HG02840 (cell line): ENCODE data around the gene B4GALT2.
A peak's percentile ranks its signal among the peaks of the same experiment; 100 is the strongest.

Source experiments
- ATAC-seq: cut with Tn5 transposase; IDR thresholded peaks from one replicate; pipeline ENCODE4 v1.9.1; 2021; ENCODE audit warnings: mild to moderate bottlenecking, moderate library complexity, moderate number of reproducible peaks; ENCODE audit not compliant: unreplicated experiment, low FRiP score

B4GALT2 gene

DNA sequence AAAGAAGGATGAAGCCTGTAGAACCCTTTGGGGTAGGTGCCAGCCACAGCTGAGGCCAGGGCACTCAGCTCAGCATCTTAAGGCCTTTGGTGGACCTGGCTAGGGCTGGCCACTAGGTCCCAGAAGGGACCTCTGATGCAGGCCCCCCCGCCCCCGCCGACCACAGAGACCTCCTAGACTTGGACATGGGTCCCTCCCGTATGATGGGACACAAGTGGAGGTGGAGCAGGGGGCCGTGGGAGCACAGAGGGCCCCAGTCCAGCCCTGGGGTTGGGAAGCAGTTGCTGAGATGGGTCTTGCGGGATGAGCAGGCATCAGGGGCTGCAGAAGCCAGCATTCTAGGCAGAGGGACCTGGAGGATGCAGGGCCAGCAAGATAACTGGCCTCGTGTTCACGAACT, 3.2 kb downstream of the B4GALT2 start:
- no peak for ATAC-seq

GRCh38 chr1:43982808-43983207, 3.8 kb downstream of the B4GALT2 start:
- ATAC-seq = no peak

- ATAC-seq = no peak
Measured at GRCh38 chr1:43983253-43983899, 4.4 kb downstream of the B4GALT2 start.

GRCh38 chr1:43984855-43985254, 5.8 kb downstream of the B4GALT2 start:
- no peak for ATAC-seq

DNA sequence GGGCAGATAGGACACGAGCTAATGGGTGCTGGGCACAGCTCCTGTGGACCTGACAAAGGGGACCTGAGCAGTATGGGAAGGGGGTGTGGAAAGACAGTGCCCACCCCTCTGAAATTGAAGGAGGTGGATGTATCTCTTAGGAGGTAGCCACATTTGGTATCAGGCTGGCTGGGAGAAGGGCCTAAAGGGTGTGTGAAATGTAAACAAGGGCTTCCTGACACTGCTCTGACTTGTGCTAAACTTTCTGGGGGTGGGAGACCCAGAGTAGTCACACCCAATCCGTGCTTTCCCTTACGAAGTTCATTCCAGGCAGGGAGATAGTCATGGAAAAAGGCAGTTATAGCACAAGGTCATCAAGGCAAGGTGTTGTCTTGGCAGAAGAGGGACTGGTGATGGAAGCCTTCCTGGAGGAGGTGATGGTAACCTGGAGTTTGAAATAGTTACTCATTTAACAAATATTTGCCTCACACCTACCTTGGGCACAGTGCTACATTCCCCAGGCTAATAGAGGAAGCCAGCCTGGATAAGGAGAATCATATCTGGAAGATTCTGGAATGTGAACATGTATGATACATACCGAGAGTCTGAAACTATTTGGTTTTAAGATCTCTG, 7.1 kb downstream of the B4GALT2 start:
- ATAC-seq = no peak

DNA sequence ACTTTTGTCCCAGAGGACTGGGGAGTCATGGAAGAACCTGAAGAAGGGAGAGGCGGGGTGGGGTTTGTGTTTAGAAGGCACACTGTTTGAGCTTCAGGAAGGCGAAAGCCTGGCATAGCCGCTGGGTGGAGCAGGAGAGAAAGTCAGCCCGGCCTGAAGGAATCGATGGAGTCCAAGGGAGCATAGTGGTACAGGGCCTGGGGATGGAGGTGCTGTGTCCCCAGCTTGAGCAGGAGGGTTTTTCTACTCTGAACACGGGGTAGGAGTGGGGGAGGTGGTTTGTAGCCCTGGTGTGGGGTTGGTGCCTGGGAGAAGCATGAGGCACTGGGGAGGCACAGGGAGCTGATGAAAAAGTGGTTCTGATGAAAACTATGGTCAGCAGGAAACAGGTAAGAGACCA, 7.7 kb downstream of the B4GALT2 start:
- no peak for ATAC-seq

- no peak for ATAC-seq
Measured at GRCh38 chr1:43987159-43987902, 8.3 kb downstream of the B4GALT2 start.

GRCh38 chr1:43990271-43991199, 11.5 kb downstream of the B4GALT2 start:
- ATAC-seq = no peak

DNA sequence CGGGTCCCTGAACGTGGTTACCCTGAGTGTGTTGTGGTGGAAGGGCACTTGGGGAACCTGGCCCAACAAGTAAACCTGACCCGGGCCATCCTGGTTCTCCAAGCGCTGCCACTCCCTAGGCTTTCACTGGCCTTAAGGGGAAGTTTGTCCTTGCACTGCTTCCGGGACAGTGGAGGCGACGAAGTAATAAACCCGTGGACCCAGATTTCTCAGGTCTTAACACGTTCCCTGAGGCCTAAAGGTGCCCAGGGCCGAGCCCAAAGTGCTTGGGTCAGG, 12.1 kb downstream of the B4GALT2 start:
- no peak for ATAC-seq

DNA sequence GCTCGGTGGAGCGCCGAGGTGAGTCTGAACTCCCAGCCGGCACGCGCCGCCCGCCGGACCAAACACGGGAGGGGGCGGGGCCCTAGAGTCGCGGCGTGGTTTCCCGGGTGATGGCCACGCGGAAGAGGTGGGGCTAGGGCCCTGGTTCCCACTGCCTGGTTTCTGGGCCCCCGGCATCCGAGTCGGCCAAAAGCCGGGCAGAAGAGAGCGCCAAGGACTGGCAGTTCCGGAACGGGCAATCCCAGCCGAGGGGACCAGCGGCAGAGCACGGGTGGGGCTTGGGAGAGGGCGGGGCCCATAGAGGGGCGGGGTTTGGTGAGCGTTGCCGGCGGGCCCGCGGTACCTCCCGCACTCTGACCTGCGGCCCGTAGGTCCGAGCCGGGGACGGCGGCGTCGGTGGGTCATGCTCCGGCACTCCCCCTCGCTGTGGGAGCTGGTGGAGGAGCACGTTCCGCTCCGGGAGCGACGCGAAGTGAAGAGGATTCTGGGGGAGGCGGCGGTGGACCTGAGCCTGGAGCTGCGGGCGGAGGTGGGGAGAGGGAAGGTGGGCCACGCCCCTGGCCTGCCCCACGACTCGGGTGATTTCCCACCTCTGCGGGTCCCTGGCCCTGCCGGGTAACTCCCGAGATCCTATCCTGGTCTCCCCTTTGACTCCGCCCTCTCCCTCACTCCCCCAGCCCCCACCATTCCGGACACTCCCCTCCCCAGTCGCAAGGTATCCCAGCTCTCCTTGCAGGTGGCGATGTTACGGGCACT, 12.6 kb downstream of the B4GALT2 start, which contains the start of gene CCDC24:
TSS of gene CCDC24 (plus strand) at position 124 of the 756 bp plus-strand sequence. CDS start at position 404, 280 bp downstream.
- ATAC-seq = peak; percentile 62

GRCh38 chr1:43992232-43992995, 13.4 kb downstream of the B4GALT2 start:
- no peak for ATAC-seq

DNA sequence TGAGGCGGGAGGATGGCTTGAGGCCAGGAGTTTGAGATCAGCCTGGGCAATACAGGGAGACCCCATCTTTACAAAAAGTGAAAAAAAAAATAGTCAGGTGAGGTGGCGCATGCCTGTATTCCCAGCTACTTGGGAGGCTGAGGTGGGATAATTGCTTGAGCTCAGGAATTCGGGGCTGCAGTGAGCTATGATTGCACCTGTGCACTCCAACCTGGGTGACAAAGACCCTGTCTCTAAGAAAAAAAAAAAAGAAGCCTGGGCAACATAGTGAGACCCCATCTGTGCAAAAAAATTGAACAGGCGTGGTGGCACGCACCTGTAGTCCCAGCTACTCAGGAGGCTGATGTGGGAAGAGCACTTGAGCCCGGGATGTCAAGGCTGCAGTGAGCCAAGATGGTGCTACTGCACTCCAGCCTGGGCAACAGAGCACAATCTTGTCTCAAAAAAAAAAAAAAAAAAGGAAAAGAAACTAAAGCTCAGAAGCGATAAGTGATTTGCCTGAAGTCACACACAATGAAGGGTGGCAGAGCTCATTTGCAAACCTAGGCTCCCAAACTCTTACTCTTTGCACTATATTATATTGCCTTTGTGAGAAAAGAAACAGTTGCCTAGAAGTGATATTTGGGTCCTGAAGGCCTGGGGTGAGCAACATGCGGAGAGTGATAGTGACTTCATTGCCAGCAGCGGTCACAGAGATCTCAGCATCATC, 14.3 kb downstream of the B4GALT2 start:
- ATAC-seq = no peak

GRCh38 chr1:43994071-43994470, 15.1 kb downstream of the B4GALT2 start:
- no peak for ATAC-seq

GRCh38 chr1:43994794-43995790, 16.1 kb downstream of the B4GALT2 start:
- no peak for ATAC-seq

DNA sequence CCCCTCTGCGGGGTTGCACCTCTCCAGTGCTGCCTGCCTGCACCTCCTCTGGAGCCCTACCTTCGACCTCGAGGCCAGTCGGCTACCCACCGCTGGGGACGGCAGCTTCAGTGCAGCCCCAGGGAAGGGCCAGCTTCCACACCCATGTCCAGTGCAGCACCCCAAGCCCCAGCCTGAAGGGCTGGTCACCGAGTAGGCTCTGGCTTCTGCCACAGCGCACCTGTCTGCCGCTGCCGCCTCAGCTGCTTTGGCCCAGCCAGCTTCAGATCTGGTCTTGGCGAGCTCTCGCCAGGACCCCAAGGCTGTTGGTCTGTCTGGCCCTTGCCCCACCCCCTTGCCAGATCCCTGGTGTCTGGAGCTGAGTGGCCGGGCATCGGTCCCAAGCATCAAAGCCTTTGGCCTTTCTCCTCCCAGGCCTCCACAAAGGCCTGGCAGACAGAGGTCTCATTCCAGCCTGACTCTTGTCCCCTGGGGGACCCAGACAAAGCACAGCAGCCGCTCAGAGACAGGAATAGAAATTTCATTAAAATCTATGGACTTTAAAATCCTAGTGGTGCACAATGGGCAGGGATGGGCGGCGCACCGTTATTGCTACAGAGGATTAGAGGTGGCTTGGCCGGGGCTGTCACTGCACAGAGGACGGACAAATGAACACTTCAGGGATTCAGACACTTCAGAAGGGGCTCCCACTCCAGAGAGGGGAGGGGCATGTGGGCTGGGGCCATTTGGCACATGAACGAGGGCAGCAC, 17.1 kb downstream of the B4GALT2 start:
- ATAC-seq = no peak

- ATAC-seq = no peak
Measured at GRCh38 chr1:43996733-43997115, 17.7 kb downstream of the B4GALT2 start.
